Prostate gland (tissue), 2 donors: ENCODE measurements around the gene ACTL10. TPM values are rescaled to one million over a fixed set of nuclear protein-coding genes. Genes with fewer than 3 reads are reported as not detected.
A peak's percentile ranks its signal among the peaks of the same experiment; 100 is the strongest.

ENCODE experiments used
- DNase-seq: peaks from one replicate; pipeline ENCODE4 v3.0.0-alpha.2; 2019; ENCODE audit warnings: low spot score
- H3K27ac ChIP-seq, 2 donors: fragments of 200-600 bp; sonication (generic); 2 replicates each; pipeline ENCODE4 v1.5.1; 2017 to 2019
- H3K27me3 ChIP-seq: fragments of 200-600 bp; sonication (generic); replicated peaks from 2 replicates; pipeline ENCODE4 v1.5.1; 2019; ENCODE audit not compliant: insufficient read depth
- H3K36me3 ChIP-seq, 2 donors: fragments of 200-600 bp; sonication (generic); 1 replicate in 1 of 2; 2 replicates in 1 of 2; pipeline versions ENCODE4 v1.5.1 to v1.8.1; 2017 to 2019
- H3K4me1 ChIP-seq: fragments of 200-600 bp; sonication (generic); replicated peaks from 2 replicates; pipeline ENCODE4 v1.5.1; 2019
- H3K4me3 ChIP-seq, 2 donors: fragments of 200-600 bp; sonication (generic); 2 replicates each; pipeline ENCODE4 v1.5.1; 2017 to 2019
- H3K9me3 ChIP-seq: fragments of 200-600 bp; sonication (generic); 2 replicates; pipeline ENCODE4 v1.5.1; 2017
- POLR2A ChIP-seq: fragments of 450-650 bp; IDR thresholded peaks from one replicate; pipeline ENCODE4 v1.6.1; 2016; ENCODE audit warnings: antibody characterized with exemption, mild to moderate bottlenecking
- POLR2AphosphoS5 ChIP-seq: sonication (generic); formaldehyde crosslinking; IDR thresholded peaks from one replicate; pipeline ENCODE4 v1.6.1; 2017; ENCODE audit warnings: antibody characterized with exemption
- WGBS: methylation state at CpG from one replicate; pipeline ENCODE4 v1.1.5; 2018; 5-methylcytosine and 5-hydroxymethylcytosine counted together
- intact Hi-C: fragments of 100-400 bp; cut with DNase I; formaldehyde crosslinking; loops from one replicate; pipeline ENCODE4 v1.14.2; 2022
- total RNA-seq, 2 donors: library from RNA; depleted of rRNA; stranded (reverse); fragments of >200 nt; gene quantifications; one replicate each; pipeline ENCODE4 v1.1.0, GENCODE V29; 2016
- TF ChIP-seq, protein P1 (sequence below), 4 experiments: fragments of 200-600 bp in 2 of 4; fragments of 450-650 bp in 2 of 4; sonication (generic) in 2 of 4; IDR thresholded peaks; 1 replicate in 3 of 4; 2 replicates in 1 of 4; pipeline ENCODE4 v1.5.1; 2016 to 2019; ENCODE audit warnings: antibody characterized with exemption in 4 of 4, mild to moderate bottlenecking in 2 of 4, moderate library complexity in 2 of 4

Gene ACTL10
- total RNA-seq, 2 donors from 2014 or later, result 7.9 to 8.5 TPM

- DNase-seq, result no peak
- WGBS, result 35% methylated on average over 16 of the region's 16 CpGs
- H3K36me3 ChIP-seq, result no peaks in the 10 kb centered on the region
- intact Hi-C loops, result loop anchor here (5.0 kb wide), 1 partner anchor 57 kb away; the partner anchor contains the start of gene ZNF341
- peak overlapping the region; percentile 70 to 78 for H3K4me3 ChIP-seq
- H3K9me3 ChIP-seq, result no peaks in the 10 kb centered on the region
- peaks cover 6% of the 10 kb centered on the region for H3K4me1 ChIP-seq
- TF ChIP-seq POLR2AphosphoS5 (no peak), POLR2A (no peak)
- TF ChIP-seq, protein P1, sequence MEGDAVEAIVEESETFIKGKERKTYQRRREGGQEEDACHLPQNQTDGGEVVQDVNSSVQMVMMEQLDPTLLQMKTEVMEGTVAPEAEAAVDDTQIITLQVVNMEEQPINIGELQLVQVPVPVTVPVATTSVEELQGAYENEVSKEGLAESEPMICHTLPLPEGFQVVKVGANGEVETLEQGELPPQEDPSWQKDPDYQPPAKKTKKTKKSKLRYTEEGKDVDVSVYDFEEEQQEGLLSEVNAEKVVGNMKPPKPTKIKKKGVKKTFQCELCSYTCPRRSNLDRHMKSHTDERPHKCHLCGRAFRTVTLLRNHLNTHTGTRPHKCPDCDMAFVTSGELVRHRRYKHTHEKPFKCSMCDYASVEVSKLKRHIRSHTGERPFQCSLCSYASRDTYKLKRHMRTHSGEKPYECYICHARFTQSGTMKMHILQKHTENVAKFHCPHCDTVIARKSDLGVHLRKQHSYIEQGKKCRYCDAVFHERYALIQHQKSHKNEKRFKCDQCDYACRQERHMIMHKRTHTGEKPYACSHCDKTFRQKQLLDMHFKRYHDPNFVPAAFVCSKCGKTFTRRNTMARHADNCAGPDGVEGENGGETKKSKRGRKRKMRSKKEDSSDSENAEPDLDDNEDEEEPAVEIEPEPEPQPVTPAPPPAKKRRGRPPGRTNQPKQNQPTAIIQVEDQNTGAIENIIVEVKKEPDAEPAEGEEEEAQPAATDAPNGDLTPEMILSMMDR (IDR thresholded peaks at IDR 0.05), result no peak
- peak overlapping the region; percentile 90 to 92 for H3K27ac ChIP-seq
- no peaks in the 10 kb centered on the region for H3K27me3 ChIP-seq
These were observed 8.6 kb downstream of the ACTL10 start for GRCh38 chr20:33675136-33675959.

DNA sequence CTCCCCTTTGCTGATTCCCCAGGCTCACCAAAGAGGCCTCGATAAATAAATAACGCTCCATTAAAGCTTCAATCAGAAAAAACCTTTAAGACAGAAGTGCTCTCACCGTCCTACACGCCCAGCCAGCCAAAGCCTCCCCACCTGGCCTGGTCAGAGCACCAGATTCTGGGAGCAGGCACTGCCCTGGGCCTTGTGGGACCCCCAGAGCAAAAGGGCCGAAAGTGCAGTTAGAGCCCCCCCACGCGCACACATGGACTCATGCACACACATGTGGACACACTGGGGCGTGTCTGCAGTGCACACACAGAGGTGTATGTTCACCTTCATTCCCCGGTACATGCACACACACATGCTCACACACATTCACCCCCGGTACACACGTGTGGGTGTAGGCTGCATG is 9.4 kb downstream of the ACTL10 start:
- no peak for DNase-seq
- TF ChIP-seq POLR2AphosphoS5, result no peak
- TF ChIP-seq, protein P1 (IDR thresholded peaks at IDR 0.05), result no peak
- TF ChIP-seq POLR2A, result no peak
- H3K4me3 ChIP-seq, result no peak overlapping the region
- intact Hi-C loops, result loop anchor here (5.0 kb wide), 1 partner anchor 56 kb away; the partner anchor contains the start of gene ZNF341
- peak overlapping the region; percentile 90 to 92 for H3K27ac ChIP-seq
- 86% methylated on average over 11 of the region's 11 CpGs for WGBS
- no peaks in the 10 kb centered on the region for H3K36me3 ChIP-seq
- H3K9me3 ChIP-seq, result no peaks in the 10 kb centered on the region
- H3K4me1 ChIP-seq, result peaks cover 6% of the 10 kb centered on the region
- H3K27me3 ChIP-seq, result no peaks in the 10 kb centered on the region

- TF ChIP-seq POLR2A (no peak), POLR2AphosphoS5 (no peak)
- TF ChIP-seq, protein P1 (IDR thresholded peaks at IDR 0.05), result no peak
- H3K9me3 ChIP-seq, result no peaks in the 10 kb centered on the region
- DNase-seq, result no peak
- H3K27me3 ChIP-seq, result no peaks in the 10 kb centered on the region
- 90% methylated on average over 31 of the region's 31 CpGs for WGBS
- no peaks in the 10 kb centered on the region for H3K36me3 ChIP-seq
- intact Hi-C loops, result loop anchor here (5.0 kb wide), 1 partner anchor 55 kb away; the partner anchor contains the start of gene ZNF341
- peak overlapping the region; percentile 90 to 92 for H3K27ac ChIP-seq
- no peak overlapping the region for H3K4me3 ChIP-seq
- H3K4me1 ChIP-seq, result peaks cover 5% of the 10 kb centered on the region
These were observed 10.2 kb downstream of the ACTL10 start for GRCh38 chr20:33676652-33677645.

GRCh38 chr20:33677991-33678702 is 11.4 kb downstream of the ACTL10 start:
- DNase-seq, result no peak
- Histone ChIP-seq H3K4me1 (no peaks in the 10 kb centered on the region), H3K27ac (no peak overlapping the region), H3K9me3 (no peaks in the 10 kb centered on the region), H3K36me3 (no peaks in the 10 kb centered on the region), H3K27me3 (no peaks in the 10 kb centered on the region), H3K4me3 (no peak overlapping the region)
- TF ChIP-seq, protein P1 (IDR thresholded peaks at IDR 0.05), result no peak
- TF ChIP-seq POLR2AphosphoS5 (no peak), POLR2A (no peak)
- WGBS, result 75% methylated on average over 15 of the region's 15 CpGs
- intact Hi-C loops, result loop anchor here (5.0 kb wide), 1 partner anchor 54 kb away; the partner anchor contains the start of gene ZNF341
